ENCODE data around the gene TNFRSF14. TPM values are rescaled to one million over a fixed set of nuclear protein-coding genes. Genes with fewer than 3 reads are reported as not detected.

The TNFRSF14 gene
- total and polyA plus RNA-seq, 2 of the 13 experiments (the other 11 are each of a cell fraction or from before 2014, with no cell fraction given) = 11.9 to 49.9 TPM

GRCh38 chr1:2556277-2556677 lies at the start of gene TNFRSF14 (continued):
- TF ChIP-seq CENPX (CRISPR knock-in tag; IDR thresholded peaks at IDR 0.05) = no peak
- TF ChIP-seq HOXA9 (CRISPR knock-in tag; IDR thresholded peaks at IDR 0.05; ENCODE audit: borderline replicate concordance) = no peak
- no peak for TF ChIP-seq NFYB (CRISPR knock-in tag; IDR thresholded peaks at IDR 0.05)
- TF ChIP-seq SMAD1 (CRISPR knock-in tag; IDR thresholded peaks at IDR 0.05; ENCODE audit: borderline replicate concordance, low read depth) = no peak
- TF ChIP-seq ZXDC (CRISPR knock-in tag; IDR thresholded peaks at IDR 0.05) = no peak
- TF ChIP-seq TOPORS (CRISPR knock-in tag; IDR thresholded peaks at IDR 0.05) = no peak
- TF ChIP-seq PHF5A (CRISPR knock-in tag; IDR thresholded peaks at IDR 0.05; ENCODE audit: low read depth, unreplicated experiment) = no peak
- no peak for TF ChIP-seq ZNF451 (CRISPR knock-in tag; IDR thresholded peaks at IDR 0.05)
- TF ChIP-seq ATF2 (CRISPR knock-in tag; IDR thresholded peaks at IDR 0.05) = no peak
- no peak for TF ChIP-seq RFX1 (IDR thresholded peaks at IDR 0.05)
- TF ChIP-seq MTF2 (CRISPR knock-in tag; IDR thresholded peaks at IDR 0.05; ENCODE audit: borderline replicate concordance) = no peak
- no peak for TF ChIP-seq RXRB (CRISPR knock-in tag; IDR thresholded peaks at IDR 0.05; ENCODE audit: borderline replicate concordance)
- TF ChIP-seq ADNP (CRISPR knock-in tag; IDR thresholded peaks at IDR 0.05) = no peak
- no peak for TF ChIP-seq ZNF572 (CRISPR knock-in tag; IDR thresholded peaks at IDR 0.05)
- no peak for TF ChIP-seq ZNF589 (CRISPR knock-in tag; conservative IDR thresholded peaks at IDR 0.05)
- 0 out of 2 replicates have a peak, but pooled peaks have one; percentile 69 for TF ChIP-seq NCOA1 (CRISPR knock-in tag; IDR thresholded peaks at IDR 0.05)
- TF ChIP-seq SMC3 (IDR thresholded peaks at IDR 0.05; ENCODE audit: low read length) = no peak
- 0 out of 2 replicates have a peak, but pooled peaks have one; percentile 30 for TF ChIP-seq ZNF274 (CRISPR knock-in tag; IDR thresholded peaks at IDR 0.05)
- no peak for TF ChIP-seq RFXAP (CRISPR knock-in tag; IDR thresholded peaks at IDR 0.05; ENCODE audit: borderline replicate concordance)
- TF ChIP-seq REST (IDR thresholded peaks at IDR 0.05; ENCODE audit: borderline replicate concordance in 1 of 2, low read depth in 1 of 2, low read length in 2 of 2) = peak in 1 of 2 experiments; percentile 37; a peak in 1 of 4 replicates
- no peak for TF ChIP-seq ZBTB1 (CRISPR knock-in tag; IDR thresholded peaks at IDR 0.05; ENCODE audit: borderline replicate concordance)
- TF ChIP-seq SP4 (CRISPR knock-in tag; IDR thresholded peaks at IDR 0.05) = 0 out of 2 replicates have a peak, but pooled peaks have one; percentile 43
- no peak for TF ChIP-seq MLLT10 (CRISPR knock-in tag; IDR thresholded peaks at IDR 0.05)
- no peak for TF ChIP-seq ZNF781 (CRISPR knock-in tag; IDR thresholded peaks at IDR 0.05; ENCODE audit: borderline replicate concordance, not compliant biosample characterization)

Data from HepG2 (cell line).